ENCODE data around the gene ZG16. TPM values are rescaled to one million over a fixed set of nuclear protein-coding genes. Genes with fewer than 3 reads are reported as not detected.
"Not testable (repeated sequence)": the region's sequence is repeated elsewhere in the genome, so short reads cannot be mapped to it uniquely, and the experiment has no call there.

Gene ZG16
- total RNA-seq, 1 donor from 2014 or later: 0.20 TPM

DNA sequence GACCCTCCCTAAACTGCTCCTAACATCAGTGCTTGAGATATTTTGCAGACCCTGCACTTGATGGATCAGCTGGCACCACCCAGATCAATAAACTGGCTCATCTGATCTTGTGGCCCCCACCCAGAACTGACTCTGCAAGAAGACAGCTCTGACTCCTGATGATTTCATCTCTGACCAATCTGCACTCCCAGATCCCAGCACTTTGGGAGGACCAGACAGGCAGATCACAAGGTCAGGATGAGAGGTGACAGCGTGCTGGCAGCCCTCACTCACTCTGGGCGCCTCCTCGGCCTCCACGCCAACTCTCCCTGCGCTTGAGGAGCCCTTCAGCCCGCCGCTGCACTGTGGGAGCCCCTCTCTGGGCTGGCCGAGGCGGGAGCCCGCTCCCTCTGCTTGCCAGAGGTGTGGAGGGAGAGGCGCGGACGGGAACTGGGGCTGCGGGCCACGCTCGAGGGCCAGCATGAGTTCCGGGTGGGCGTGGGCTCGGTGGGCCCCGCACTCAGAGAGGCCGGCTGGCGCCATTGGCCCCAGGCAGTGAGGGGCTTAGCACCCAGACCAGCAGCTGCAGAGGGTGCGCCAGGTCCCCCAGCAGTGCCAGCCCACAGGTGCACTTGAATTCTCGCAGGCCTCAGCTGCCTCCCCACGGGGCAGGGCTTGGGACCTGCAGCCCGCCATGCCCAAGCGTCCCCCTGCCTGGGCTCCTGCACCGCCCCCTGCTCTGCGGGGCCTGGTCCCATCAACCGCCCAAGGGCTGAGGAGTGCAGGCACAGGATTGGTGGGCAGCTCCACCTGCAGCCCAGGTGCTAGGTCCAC, 29.9 kb upstream of the ZG16 start:
- Mint-ChIP-seq H3K9me3 (peaks cover 3% of the 10 kb centered on the region), H3K36me3 (no peaks in the 10 kb centered on the region), H3K27me3 (ENCODE audit: low read depth) (no peaks in the 10 kb centered on the region), H3K4me3 (no peak overlapping the region), H3K27ac (no peak overlapping the region), H3K4me1 (no peaks in the 10 kb centered on the region)
- TF ChIP-seq, protein P1, sequence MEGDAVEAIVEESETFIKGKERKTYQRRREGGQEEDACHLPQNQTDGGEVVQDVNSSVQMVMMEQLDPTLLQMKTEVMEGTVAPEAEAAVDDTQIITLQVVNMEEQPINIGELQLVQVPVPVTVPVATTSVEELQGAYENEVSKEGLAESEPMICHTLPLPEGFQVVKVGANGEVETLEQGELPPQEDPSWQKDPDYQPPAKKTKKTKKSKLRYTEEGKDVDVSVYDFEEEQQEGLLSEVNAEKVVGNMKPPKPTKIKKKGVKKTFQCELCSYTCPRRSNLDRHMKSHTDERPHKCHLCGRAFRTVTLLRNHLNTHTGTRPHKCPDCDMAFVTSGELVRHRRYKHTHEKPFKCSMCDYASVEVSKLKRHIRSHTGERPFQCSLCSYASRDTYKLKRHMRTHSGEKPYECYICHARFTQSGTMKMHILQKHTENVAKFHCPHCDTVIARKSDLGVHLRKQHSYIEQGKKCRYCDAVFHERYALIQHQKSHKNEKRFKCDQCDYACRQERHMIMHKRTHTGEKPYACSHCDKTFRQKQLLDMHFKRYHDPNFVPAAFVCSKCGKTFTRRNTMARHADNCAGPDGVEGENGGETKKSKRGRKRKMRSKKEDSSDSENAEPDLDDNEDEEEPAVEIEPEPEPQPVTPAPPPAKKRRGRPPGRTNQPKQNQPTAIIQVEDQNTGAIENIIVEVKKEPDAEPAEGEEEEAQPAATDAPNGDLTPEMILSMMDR (IDR thresholded peaks at IDR 0.05; ENCODE audit: unreplicated experiment): no peak
- no peak for DNase-seq (ENCODE audit: low spot score in 2 of 2, unreplicated experiment in 2 of 2)

DNA sequence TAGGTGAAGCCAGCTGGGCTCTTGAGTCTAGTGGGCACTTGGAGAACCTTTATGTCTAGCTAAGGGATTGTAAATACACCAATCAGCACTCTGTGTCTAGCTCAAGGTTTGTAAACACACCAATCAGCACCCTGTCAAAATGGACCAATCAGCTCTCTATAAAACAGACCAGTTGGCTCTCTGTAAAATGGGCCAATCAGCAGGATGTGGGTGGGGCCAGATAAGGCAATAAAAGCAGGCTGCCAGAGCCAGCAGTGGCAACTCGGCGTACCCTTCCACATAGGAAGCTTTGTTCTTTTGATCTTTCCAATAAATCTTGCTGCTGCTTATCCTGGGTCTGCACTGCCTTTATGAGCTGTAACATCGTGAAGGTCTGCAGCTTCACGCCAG, 29.3 kb upstream of the ZG16 start:
- H3K36me3 Mint-ChIP-seq; DNase-seq (ENCODE audit: low spot score in 2 of 2, unreplicated experiment in 2 of 2); H3K9me3 Mint-ChIP-seq; H3K4me3 Mint-ChIP-seq; H3K4me1 Mint-ChIP-seq; H3K27me3 Mint-ChIP-seq (ENCODE audit: low read depth): not testable (repeated sequence)
- peak overlapping the region; percentile 26 for H3K27ac Mint-ChIP-seq

DNA sequence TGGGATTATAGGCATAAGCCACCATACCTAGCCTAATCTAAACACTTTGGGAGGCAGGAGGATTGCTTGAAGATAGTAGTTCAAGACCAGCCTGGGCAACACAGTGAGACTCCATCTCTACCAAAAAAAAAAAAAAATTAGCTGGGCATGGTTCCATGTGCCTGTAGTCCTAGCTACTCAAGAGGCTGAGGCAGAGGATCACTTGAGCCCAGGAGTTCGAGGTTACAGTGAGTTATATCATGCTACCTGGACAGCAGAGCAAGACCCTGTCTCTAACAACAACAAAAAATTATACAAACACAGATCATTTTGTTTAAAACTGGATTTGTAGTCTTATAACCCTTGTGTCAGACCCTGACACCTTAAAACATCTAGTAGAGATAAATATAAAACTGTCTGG, 24.5 kb upstream of the ZG16 start:
- DNase-seq (ENCODE audit: low spot score in 2 of 2, unreplicated experiment in 2 of 2): no peak
- no peak overlapping the region for H3K27ac Mint-ChIP-seq
- no peaks in the 10 kb centered on the region for H3K36me3 Mint-ChIP-seq
- H3K4me1 Mint-ChIP-seq: peaks cover 13% of the 10 kb centered on the region
- TF ChIP-seq, protein P1 (IDR thresholded peaks at IDR 0.05; ENCODE audit: unreplicated experiment): no peak
- peaks cover 3% of the 10 kb centered on the region for H3K9me3 Mint-ChIP-seq
- H3K27me3 Mint-ChIP-seq (ENCODE audit: low read depth): no peaks in the 10 kb centered on the region
- no peak overlapping the region for H3K4me3 Mint-ChIP-seq

DNA sequence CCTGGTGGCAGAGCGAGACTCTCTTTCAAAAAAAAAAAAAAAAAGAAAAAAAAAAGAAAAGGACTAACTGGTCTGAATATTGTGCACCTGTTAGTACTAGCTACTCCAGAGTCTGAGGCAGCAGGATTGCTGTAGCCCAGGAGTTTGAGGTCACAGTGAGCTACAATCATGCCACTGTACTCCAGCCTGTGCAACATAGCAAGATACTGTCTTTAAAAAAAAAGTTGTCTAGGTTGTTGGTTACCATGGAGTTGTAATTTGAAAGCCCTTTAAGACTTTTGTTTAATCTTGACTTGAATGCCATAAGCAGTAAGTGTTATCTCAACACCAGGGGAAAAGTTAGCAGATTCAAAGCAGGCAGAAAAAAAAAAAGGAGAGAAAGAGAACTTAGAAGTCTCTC, 21.4 kb upstream of the ZG16 start:
- Mint-ChIP-seq H3K9me3 (no peaks in the 10 kb centered on the region), H3K4me1 (peaks cover 21% of the 10 kb centered on the region), H3K27ac (peak overlapping the region; percentile 19), H3K36me3 (no peaks in the 10 kb centered on the region), H3K27me3 (ENCODE audit: low read depth) (no peaks in the 10 kb centered on the region), H3K4me3 (no peak overlapping the region)
- no peak for DNase-seq (ENCODE audit: low spot score in 2 of 2, unreplicated experiment in 2 of 2)
- TF ChIP-seq, protein P1 (IDR thresholded peaks at IDR 0.05; ENCODE audit: unreplicated experiment): no peak

DNA sequence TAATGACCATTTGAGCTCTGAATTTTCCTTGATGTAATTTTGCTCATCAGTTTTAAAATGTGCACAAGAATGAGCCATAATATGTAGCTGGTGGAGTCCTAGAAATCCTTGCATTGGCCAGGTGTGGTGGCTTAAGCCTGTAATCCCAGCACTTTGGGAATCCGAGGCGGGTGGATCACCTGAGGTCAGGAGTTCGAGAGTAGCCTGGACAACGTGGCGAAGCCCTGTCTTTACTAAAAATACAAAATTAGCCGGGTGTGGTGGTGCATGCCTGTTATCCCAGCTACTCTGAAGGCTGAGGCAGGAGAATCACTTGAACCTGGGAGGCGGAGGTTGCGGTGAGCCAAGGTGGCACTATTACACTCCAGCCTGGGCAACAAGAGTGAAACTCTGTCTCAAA, 21.0 kb upstream of the ZG16 start:
- not testable (repeated sequence) for H3K9me3 Mint-ChIP-seq; H3K27me3 Mint-ChIP-seq (ENCODE audit: low read depth); H3K36me3 Mint-ChIP-seq; DNase-seq (ENCODE audit: low spot score in 2 of 2, unreplicated experiment in 2 of 2); H3K4me3 Mint-ChIP-seq
- H3K4me1 Mint-ChIP-seq: peaks cover 23% of the 10 kb centered on the region
- H3K27ac Mint-ChIP-seq: peak overlapping the region; percentile 19

DNA sequence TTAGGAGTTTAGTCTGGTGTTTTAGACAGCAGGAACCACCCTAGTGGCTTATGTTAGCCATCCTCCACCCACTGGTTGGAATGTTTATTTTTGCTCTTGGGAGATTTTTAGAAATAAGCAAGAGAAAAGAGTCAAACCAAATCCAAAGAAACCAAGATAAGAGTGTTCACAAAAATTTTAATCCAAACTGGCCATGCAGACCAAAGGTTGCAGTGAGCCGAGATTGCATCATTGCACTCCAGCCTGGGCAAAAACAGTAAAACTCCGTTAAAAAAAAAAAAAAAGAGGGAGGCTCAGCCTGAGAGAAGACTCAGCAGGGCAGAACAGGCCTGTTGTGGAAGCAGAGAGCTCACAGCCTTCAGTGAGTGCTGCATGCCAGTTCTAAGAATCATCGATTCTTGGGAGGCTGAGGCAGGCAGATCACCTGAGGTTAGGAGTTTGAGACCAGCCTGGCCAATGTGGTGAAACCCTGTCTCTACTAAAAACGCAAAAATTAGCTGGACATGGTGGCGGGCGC, 20.0 kb upstream of the ZG16 start:
- no peak overlapping the region for H3K4me3 Mint-ChIP-seq
- H3K27ac Mint-ChIP-seq: peak overlapping the region; percentile 49
- H3K27me3 Mint-ChIP-seq (ENCODE audit: low read depth): no peaks in the 10 kb centered on the region
- H3K9me3 Mint-ChIP-seq: no peaks in the 10 kb centered on the region
- TF ChIP-seq, protein P1 (IDR thresholded peaks at IDR 0.05; ENCODE audit: unreplicated experiment): no peak
- DNase-seq (ENCODE audit: low spot score in 2 of 2, unreplicated experiment in 2 of 2): no peak
- peaks cover 25% of the 10 kb centered on the region for H3K4me1 Mint-ChIP-seq
- H3K36me3 Mint-ChIP-seq: no peaks in the 10 kb centered on the region

All from mesothelial cell of epicardium (in vitro differentiated cells).